Measurements from ENCODE around the gene PPP1R1C.
A peak's percentile ranks its signal among the peaks of the same experiment; 100 is the strongest.
"Not testable (repeated sequence)": the region's sequence is repeated elsewhere in the genome, so short reads cannot be mapped to it uniquely, and the experiment has no call there.

Gene PPP1R1C

GRCh38 chr2:181985632-181986205 lies at the start of gene PPP1R1C:
Gene PPP1R1C (plus strand): TSS chr2:181985853. CDS start chr2:181986111, 258 bp downstream.
- no peak for DNase-seq (ENCODE audit: low read depth)

- DNase-seq (ENCODE audit: low read depth), result no peak
Observed at GRCh38 chr2:181937473-181937872, 48.2 kb upstream of the PPP1R1C start.

- no peak for DNase-seq (ENCODE audit: low read depth)
Observed at GRCh38 chr2:181943411-181944124, 42.1 kb upstream of the PPP1R1C start.

GRCh38 chr2:181944164-181944913 lies 41.3 kb upstream of the PPP1R1C start:
- no peak for DNase-seq (ENCODE audit: low read depth)

GRCh38 chr2:181944914-181945291 lies 40.8 kb upstream of the PPP1R1C start:
- no peak for DNase-seq (ENCODE audit: low read depth)

GRCh38 chr2:181946444-181947127 lies 39.1 kb upstream of the PPP1R1C start:
- DNase-seq (ENCODE audit: low read depth), result no peak

- no peak for DNase-seq (ENCODE audit: low read depth)
Observed at GRCh38 chr2:181947273-181947672, 38.4 kb upstream of the PPP1R1C start.

- no peak for DNase-seq (ENCODE audit: low read depth)
Observed at GRCh38 chr2:181948227-181948626, 37.4 kb upstream of the PPP1R1C start.

GRCh38 chr2:181949047-181949446 lies 36.6 kb upstream of the PPP1R1C start:
- DNase-seq (ENCODE audit: low read depth), result no peak

- no peak for DNase-seq (ENCODE audit: low read depth)
Observed at GRCh38 chr2:181952404-181953226, 33.0 kb upstream of the PPP1R1C start.

- peak; percentile 21 for DNase-seq (ENCODE audit: low read depth)
Observed at GRCh38 chr2:181953881-181954537, 31.6 kb upstream of the PPP1R1C start.

GRCh38 chr2:181954538-181954883 lies 31.1 kb upstream of the PPP1R1C start:
- no peak for DNase-seq (ENCODE audit: low read depth)

GRCh38 chr2:181955010-181955409 lies 30.6 kb upstream of the PPP1R1C start:
- no peak for DNase-seq (ENCODE audit: low read depth)

GRCh38 chr2:181955866-181956265 lies 29.8 kb upstream of the PPP1R1C start:
- DNase-seq (ENCODE audit: low read depth), result not testable (repeated sequence)

GRCh38 chr2:181957668-181958067 lies 28.0 kb upstream of the PPP1R1C start:
- no peak for DNase-seq (ENCODE audit: low read depth)

GRCh38 chr2:181958726-181959125 lies 26.9 kb upstream of the PPP1R1C start:
- no peak for DNase-seq (ENCODE audit: low read depth)

- DNase-seq (ENCODE audit: low read depth), result no peak
Observed at GRCh38 chr2:181959508-181959907, 26.1 kb upstream of the PPP1R1C start.

- DNase-seq (ENCODE audit: low read depth), result not testable (repeated sequence)
Observed at GRCh38 chr2:181961167-181961566, 24.5 kb upstream of the PPP1R1C start.

GRCh38 chr2:181962142-181962541 lies 23.5 kb upstream of the PPP1R1C start:
- no peak for DNase-seq (ENCODE audit: low read depth)

- DNase-seq (ENCODE audit: low read depth), result no peak
Observed at GRCh38 chr2:181970160-181970794, 15.4 kb upstream of the PPP1R1C start.

GRCh38 chr2:181971032-181971431 lies 14.6 kb upstream of the PPP1R1C start:
- no peak for DNase-seq (ENCODE audit: low read depth)

All from stimulated activated CD4-positive, alpha-beta T cell treated with anti-CD3 and anti-CD28 coated beads, Interleukin-2, amount 100 ng/mL, for 4 hours (primary cell).